ENCODE results near the gene GSAP.
"Not testable (repeated sequence)": the region's sequence is repeated elsewhere in the genome, so short reads cannot be mapped to it uniquely, and the experiment has no call there.

Gene GSAP

DNA sequence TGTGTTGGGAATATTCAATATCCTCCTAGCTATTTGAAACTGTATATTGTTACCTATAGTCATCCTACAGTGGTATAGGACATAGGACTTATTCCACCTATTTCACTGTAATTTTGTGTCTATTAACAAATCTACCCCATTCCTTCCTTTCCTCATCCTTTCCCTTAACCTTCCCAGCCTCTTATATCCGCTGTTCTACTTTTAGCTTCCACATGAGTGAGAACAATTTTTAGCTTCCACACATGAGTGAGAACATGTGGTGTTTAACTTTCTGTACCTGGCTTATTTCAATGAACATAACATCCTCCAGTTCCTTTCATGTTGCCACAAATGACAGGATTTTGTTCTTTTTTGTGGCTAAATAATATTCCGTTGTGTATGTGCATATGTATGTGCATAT, 120.6 kb downstream of the GSAP start:
- no peaks in the 10 kb centered on the region for H3K9me3 ChIP-seq (replicated peaks; ENCODE audit: low read length)
- no peak overlapping the region for H3K9ac ChIP-seq (ENCODE audit: low read depth, low read length)
- H3K27me3 ChIP-seq (ENCODE audit: control insufficient read depth, insufficient read depth, low read length) = no peaks in the 10 kb centered on the region
- H3K36me3 ChIP-seq (ENCODE audit: insufficient read depth, low read length) = no peaks in the 10 kb centered on the region
- no peak overlapping the region for H3K4me3 ChIP-seq (ENCODE audit: low read length)
- no peaks in the 10 kb centered on the region for H3K4me1 ChIP-seq (ENCODE audit: control insufficient read depth, insufficient read depth, low read length)
- H3K4me2 ChIP-seq (ENCODE audit: low read length) = no peak overlapping the region

DNA sequence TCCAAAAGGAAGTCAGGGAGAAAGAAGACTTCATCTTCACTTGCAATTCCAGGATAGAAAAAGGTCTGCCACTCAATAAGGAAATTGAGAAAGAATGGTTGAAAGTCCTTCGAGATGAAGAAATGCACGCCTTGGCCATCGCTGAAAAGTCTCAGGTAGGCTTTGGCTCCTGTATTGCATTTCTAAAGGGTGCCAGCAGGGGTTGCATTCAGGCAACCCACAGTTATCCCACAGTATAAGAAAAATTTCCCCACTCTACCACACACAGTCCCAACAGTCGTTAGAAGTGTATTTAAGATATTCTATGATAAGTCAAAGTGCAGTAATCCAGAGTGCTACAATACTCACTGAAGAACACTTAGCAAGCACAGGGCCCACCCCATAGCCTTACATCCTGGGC, 123.1 kb downstream of the GSAP start:
- Histone ChIP-seq H3K9me3 (replicated peaks; ENCODE audit: low read length) (no peaks in the 10 kb centered on the region), H3K4me3 (ENCODE audit: low read length) (no peak overlapping the region), H3K4me2 (ENCODE audit: low read length) (no peak overlapping the region), H3K36me3 (ENCODE audit: insufficient read depth, low read length) (no peaks in the 10 kb centered on the region), H3K9ac (ENCODE audit: low read depth, low read length) (no peak overlapping the region), H3K4me1 (ENCODE audit: control insufficient read depth, insufficient read depth, low read length) (no peaks in the 10 kb centered on the region), H3K27me3 (ENCODE audit: control insufficient read depth, insufficient read depth, low read length) (no peaks in the 10 kb centered on the region)

DNA sequence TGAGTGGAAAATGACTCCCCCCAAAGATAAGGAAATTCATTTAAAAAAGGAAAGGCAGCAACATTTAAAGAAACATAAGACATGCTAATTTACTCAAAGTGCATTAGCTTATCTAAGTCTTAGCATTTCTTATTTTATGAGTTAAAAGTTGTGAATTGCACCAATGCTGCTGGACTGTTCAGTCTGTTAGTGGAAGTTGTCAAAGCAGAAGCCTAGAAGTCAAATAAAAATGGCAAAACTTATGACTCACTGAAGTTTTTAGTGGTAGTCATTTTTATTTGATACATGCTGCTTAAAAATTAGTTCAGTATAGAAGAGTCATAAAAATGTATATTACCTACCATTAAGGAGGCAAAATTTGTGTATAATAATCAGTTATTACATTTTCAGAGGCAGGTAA, 125.7 kb downstream of the GSAP start:
- Histone ChIP-seq H3K9me3 (replicated peaks; ENCODE audit: low read length) (no peaks in the 10 kb centered on the region), H3K36me3 (ENCODE audit: insufficient read depth, low read length) (no peaks in the 10 kb centered on the region)

DNA sequence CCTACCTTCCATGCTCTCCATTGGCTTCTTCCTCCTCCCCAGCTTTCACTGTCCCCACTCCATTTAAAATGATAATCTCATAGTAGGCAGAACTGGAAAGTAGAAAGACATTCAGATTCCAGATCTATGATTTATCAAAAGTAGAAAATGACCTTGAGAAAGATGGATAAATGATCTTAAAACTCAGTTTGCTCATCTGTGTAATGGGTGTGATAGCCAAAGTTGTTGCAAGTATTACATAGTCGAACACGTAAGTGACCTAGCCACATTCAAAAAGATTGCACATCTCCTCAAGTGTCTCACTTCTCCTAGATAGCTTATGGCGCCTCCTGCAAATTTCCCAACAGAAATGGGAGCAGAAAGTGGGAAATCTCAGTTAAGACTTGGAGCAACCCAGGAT, 126.8 kb downstream of the GSAP start:
- no peaks in the 10 kb centered on the region for H3K36me3 ChIP-seq (ENCODE audit: insufficient read depth, low read length)
- no peaks in the 10 kb centered on the region for H3K27me3 ChIP-seq (ENCODE audit: control insufficient read depth, insufficient read depth, low read length)
- no peak overlapping the region for H3K4me2 ChIP-seq (ENCODE audit: low read length)
- H3K9me3 ChIP-seq (replicated peaks; ENCODE audit: low read length) = no peaks in the 10 kb centered on the region
- no peaks in the 10 kb centered on the region for H3K4me1 ChIP-seq (ENCODE audit: control insufficient read depth, insufficient read depth, low read length)
- no peak overlapping the region for H3K9ac ChIP-seq (ENCODE audit: low read depth, low read length)
- no peak overlapping the region for H3K4me3 ChIP-seq (ENCODE audit: low read length)

More for the DNA sequence above, 125.7 kb downstream of the GSAP start:
- H3K4me1 ChIP-seq (ENCODE audit: control insufficient read depth, insufficient read depth, low read length) = no peaks in the 10 kb centered on the region
- no peaks in the 10 kb centered on the region for H3K27me3 ChIP-seq (ENCODE audit: control insufficient read depth, insufficient read depth, low read length)
- no peak overlapping the region for H3K9ac ChIP-seq (ENCODE audit: low read depth, low read length)
- H3K4me2 ChIP-seq (ENCODE audit: low read length) = no peak overlapping the region
- no peak overlapping the region for H3K4me3 ChIP-seq (ENCODE audit: low read length)

DNA sequence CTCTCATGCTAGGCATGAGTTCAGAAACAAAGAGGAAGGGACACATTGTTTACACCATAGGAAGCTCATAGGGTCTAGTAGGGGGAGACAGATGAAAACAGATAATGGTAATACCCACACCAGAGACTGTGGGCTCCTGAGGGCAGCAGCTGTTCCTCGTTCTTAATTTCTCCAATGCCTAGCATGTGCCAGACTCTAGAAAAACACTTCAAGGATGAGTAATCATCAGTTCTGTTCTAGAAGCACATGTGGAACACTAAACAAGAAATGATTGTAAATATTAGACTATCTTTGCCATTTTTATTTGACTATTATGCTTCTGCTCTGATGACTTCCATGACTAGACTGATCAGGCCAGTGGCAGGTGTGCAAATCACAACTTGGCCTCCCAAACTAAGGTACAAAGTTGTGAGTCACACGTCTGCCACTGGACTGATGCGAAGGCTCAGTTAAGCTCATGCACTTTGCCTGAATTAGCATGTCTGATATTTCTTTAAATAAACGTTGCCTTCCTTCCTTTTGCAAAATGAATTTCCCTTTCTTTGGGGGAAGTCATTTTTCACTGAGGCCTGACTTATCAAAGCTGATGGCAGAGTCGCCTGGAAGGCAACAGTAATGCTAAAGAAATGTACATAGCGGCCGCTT, 127.4 kb downstream of the GSAP start:
- no peaks in the 10 kb centered on the region for H3K9me3 ChIP-seq (replicated peaks; ENCODE audit: low read length)
- no peaks in the 10 kb centered on the region for H3K36me3 ChIP-seq (ENCODE audit: insufficient read depth, low read length)
- H3K9ac ChIP-seq (ENCODE audit: low read depth, low read length) = no peak overlapping the region
- H3K4me3 ChIP-seq (ENCODE audit: low read length) = no peak overlapping the region
- H3K4me2 ChIP-seq (ENCODE audit: low read length) = no peak overlapping the region
- H3K27me3 ChIP-seq (ENCODE audit: control insufficient read depth, insufficient read depth, low read length) = no peaks in the 10 kb centered on the region
- H3K4me1 ChIP-seq (ENCODE audit: control insufficient read depth, insufficient read depth, low read length) = no peaks in the 10 kb centered on the region

DNA sequence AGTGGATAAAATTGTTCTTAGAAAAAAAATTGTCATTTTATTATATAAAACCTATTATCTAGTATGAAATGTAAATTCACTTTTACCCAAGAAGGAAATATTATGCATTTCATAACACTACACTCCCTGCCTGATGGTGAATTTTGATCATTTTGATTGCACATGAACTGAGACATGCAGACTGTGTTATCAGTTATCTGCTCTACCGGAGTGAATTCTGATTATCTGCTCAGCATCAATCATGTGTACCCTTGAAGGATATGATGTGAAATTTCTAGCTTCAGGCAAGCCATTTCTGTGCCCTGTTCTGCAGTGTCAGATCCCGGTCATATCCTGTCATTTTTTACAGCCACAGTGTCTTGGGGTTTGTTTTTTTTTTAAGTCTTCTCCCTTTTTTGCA, 131.5 kb downstream of the GSAP start:
- Histone ChIP-seq H3K36me3 (ENCODE audit: insufficient read depth, low read length) (no peaks in the 10 kb centered on the region), H3K9me3 (replicated peaks; ENCODE audit: low read length) (no peaks in the 10 kb centered on the region), H3K27me3 (ENCODE audit: control insufficient read depth, insufficient read depth, low read length) (no peaks in the 10 kb centered on the region), H3K4me3 (ENCODE audit: low read length) (no peak overlapping the region), H3K4me2 (ENCODE audit: low read length) (no peak overlapping the region), H3K9ac (ENCODE audit: low read depth, low read length) (no peak overlapping the region), H3K4me1 (ENCODE audit: control insufficient read depth, insufficient read depth, low read length) (no peaks in the 10 kb centered on the region)

DNA sequence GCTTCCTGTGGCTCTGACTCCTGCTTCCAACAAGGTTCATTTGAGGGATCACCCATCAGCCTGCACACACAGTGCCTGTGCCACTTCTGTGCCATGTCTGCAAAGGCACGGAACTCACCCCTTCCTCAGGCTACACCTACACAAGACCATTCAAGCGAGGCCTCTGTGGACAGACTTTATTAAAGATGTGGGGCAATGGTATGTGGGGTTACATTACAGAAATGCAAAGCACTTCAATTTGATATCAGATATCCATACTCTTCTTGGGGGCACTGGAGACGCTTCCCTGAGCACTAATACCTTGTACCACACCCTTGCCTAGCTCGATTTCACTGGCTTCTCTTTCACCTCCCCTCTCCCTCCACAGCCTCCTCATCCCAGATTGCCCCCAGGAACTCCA, 132.1 kb downstream of the GSAP start:
- H3K4me2 ChIP-seq (ENCODE audit: low read length) = no peak overlapping the region
- no peaks in the 10 kb centered on the region for H3K36me3 ChIP-seq (ENCODE audit: insufficient read depth, low read length)
- H3K27me3 ChIP-seq (ENCODE audit: control insufficient read depth, insufficient read depth, low read length) = no peaks in the 10 kb centered on the region
- H3K9me3 ChIP-seq (replicated peaks; ENCODE audit: low read length) = no peaks in the 10 kb centered on the region
- H3K9ac ChIP-seq (ENCODE audit: low read depth, low read length) = no peak overlapping the region
- no peak overlapping the region for H3K4me3 ChIP-seq (ENCODE audit: low read length)
- no peaks in the 10 kb centered on the region for H3K4me1 ChIP-seq (ENCODE audit: control insufficient read depth, insufficient read depth, low read length)

DNA sequence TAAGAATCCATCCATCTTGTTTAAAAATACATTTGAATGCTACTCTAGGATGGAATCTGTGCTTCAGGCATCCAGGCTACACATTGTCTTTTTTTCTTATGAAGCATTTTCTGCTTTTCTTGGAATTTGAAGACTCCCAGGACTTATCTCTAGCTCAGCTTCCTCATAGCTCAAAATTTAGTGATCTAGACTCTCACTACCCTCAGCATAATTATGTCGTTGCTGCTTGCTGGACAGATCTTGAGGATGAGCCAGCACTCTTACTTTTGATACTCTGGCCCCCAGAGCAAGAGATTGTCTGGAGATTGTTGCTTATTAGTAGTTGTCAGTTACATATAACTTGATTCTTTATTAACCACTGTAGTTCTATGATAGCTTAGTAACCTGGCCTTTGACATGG, 133.3 kb downstream of the GSAP start:
- Histone ChIP-seq H3K9me3 (replicated peaks; ENCODE audit: low read length) (no peaks in the 10 kb centered on the region), H3K4me2 (ENCODE audit: low read length) (no peak overlapping the region), H3K36me3 (ENCODE audit: insufficient read depth, low read length) (no peaks in the 10 kb centered on the region), H3K4me3 (ENCODE audit: low read length) (no peak overlapping the region), H3K9ac (ENCODE audit: low read depth, low read length) (no peak overlapping the region), H3K27me3 (ENCODE audit: control insufficient read depth, insufficient read depth, low read length) (no peaks in the 10 kb centered on the region), H3K4me1 (ENCODE audit: control insufficient read depth, insufficient read depth, low read length) (no peaks in the 10 kb centered on the region)

DNA sequence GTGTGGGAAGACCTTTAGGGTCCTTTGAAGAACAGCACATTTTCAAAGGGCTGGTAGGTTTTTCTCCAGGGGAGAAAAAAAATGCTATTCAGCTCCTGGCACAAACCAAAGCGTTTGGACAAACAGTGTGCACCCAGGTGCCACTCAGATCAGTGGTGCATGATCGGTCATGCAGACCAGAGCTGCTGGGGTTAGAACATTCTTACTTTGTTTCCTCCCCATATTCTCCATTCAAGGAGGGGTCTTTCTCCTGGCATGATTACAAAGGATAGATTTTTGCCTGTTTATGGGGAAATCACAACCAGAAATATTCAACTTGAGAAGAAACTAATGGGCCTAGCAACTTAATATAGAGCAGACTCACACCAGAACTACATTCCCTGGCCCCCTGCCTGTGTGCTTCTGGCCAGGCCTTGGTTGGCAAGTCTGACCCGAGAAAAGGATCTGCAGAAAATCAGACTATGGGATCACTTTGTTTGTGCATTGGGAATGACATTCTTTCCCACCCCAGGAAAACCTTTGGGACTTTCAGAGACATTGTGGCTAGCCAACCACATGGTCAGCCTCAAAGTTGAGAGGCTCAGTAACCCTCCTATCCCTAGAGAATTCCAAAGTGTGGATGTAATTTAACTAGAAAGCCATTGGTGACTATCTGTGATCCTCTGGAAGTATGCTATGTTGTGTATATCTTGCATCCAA, 134.2 kb downstream of the GSAP start:
- Histone ChIP-seq H3K27me3 (ENCODE audit: control insufficient read depth, insufficient read depth, low read length) (no peaks in the 10 kb centered on the region), H3K4me1 (ENCODE audit: control insufficient read depth, insufficient read depth, low read length) (no peaks in the 10 kb centered on the region), H3K36me3 (ENCODE audit: insufficient read depth, low read length) (no peaks in the 10 kb centered on the region), H3K4me2 (ENCODE audit: low read length) (no peak overlapping the region), H3K9me3 (replicated peaks; ENCODE audit: low read length) (no peaks in the 10 kb centered on the region), H3K9ac (ENCODE audit: low read depth, low read length) (no peak overlapping the region), H3K4me3 (ENCODE audit: low read length) (no peak overlapping the region)

DNA sequence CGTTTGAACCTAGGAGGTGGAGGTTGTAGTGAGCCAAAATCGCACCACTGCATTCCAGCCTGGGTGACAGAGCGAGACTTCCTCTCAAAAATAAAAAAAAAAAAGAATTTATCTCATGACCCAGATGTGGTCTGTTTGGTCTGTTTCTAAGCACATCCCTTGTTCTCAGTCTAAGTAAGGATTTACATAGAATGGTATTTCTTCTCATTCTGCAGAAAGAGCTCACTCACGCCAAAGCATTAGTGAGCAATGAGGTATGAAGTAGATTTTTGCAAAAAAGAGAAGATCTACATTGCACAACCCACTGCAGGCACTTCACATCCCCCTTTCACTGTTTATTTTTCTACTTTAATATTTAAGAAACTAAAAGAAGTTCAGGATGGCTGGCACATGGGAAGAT, 140.0 kb downstream of the GSAP start:
- Histone ChIP-seq H3K36me3 (ENCODE audit: insufficient read depth, low read length) (no peaks in the 10 kb centered on the region), H3K4me3 (ENCODE audit: low read length) (no peak overlapping the region), H3K9me3 (replicated peaks; ENCODE audit: low read length) (no peaks in the 10 kb centered on the region)

DNA sequence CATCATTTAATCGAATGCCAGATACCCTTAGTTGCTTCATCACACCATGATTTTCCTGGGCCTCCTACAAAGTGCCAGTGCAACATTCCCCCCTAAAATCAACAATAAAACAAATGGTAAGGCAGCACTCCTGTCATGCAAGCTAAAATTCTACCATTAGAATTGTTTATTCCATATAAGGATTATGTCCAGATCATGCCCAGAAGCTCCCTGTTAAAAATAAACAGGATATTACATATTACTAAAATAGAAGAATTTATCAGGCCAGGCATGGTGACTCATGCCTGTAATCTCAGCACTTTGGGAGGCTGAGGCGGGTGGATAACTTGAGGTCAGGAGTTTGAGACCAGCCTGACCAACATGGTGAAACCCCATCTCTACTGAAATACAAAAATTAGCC, 140.5 kb downstream of the GSAP start:
- H3K4me3 ChIP-seq (ENCODE audit: low read length); H3K4me2 ChIP-seq (ENCODE audit: low read length); H3K36me3 ChIP-seq (ENCODE audit: insufficient read depth, low read length); H3K9ac ChIP-seq (ENCODE audit: low read depth, low read length); H3K9me3 ChIP-seq (replicated peaks; ENCODE audit: low read length); H3K4me1 ChIP-seq (ENCODE audit: control insufficient read depth, insufficient read depth, low read length); H3K27me3 ChIP-seq (ENCODE audit: control insufficient read depth, insufficient read depth, low read length): not testable (repeated sequence)

More for the DNA sequence above, 140.0 kb downstream of the GSAP start:
- Histone ChIP-seq H3K4me1 (ENCODE audit: control insufficient read depth, insufficient read depth, low read length) (no peaks in the 10 kb centered on the region), H3K27me3 (ENCODE audit: control insufficient read depth, insufficient read depth, low read length) (no peaks in the 10 kb centered on the region), H3K9ac (ENCODE audit: low read depth, low read length) (no peak overlapping the region), H3K4me2 (ENCODE audit: low read length) (no peak overlapping the region)

DNA sequence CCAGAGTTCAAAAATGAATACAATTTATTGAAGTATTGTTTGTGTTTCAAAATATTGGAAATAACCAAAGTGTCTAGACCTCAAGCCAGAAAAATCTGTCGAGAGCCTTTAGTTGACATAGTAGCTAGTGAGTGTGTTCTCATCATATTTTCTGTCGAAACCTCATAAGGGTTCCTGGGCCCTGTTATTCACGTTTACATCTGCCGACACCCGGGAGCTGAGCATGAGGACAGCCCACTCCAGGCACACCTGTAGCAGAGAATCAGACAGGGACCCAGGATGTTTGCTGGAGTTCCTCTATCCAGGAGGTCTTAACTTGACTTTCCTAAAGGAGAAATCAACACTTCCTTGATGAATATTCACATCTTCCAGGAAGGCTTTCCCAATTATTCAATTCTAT, 144.4 kb downstream of the GSAP start:
- H3K27me3 ChIP-seq (ENCODE audit: control insufficient read depth, insufficient read depth, low read length) = no peaks in the 10 kb centered on the region
- H3K9me3 ChIP-seq (replicated peaks; ENCODE audit: low read length) = no peaks in the 10 kb centered on the region
- H3K4me1 ChIP-seq (ENCODE audit: control insufficient read depth, insufficient read depth, low read length) = no peaks in the 10 kb centered on the region
- no peak overlapping the region for H3K4me2 ChIP-seq (ENCODE audit: low read length)
- H3K4me3 ChIP-seq (ENCODE audit: low read length) = no peak overlapping the region
- no peak overlapping the region for H3K9ac ChIP-seq (ENCODE audit: low read depth, low read length)
- H3K36me3 ChIP-seq (ENCODE audit: insufficient read depth, low read length) = no peaks in the 10 kb centered on the region
